Upper lobe of left lung (tissue), 6 donors: ENCODE results near the gene CACNA1D. TPM values are rescaled to one million over a fixed set of nuclear protein-coding genes. Genes with fewer than 3 reads are reported as not detected.

ENCODE experiments used
- ATAC-seq, 2 donors: fragments of 200-7000 bp; cut with Tn5 transposase; one replicate each; pipeline ENCODE4 v1.9.1; 2022; ENCODE audit warnings: mild to moderate bottlenecking in 2 of 2, moderate library complexity in 2 of 2; ENCODE audit not compliant: low FRiP score in 2 of 2
- DNase-seq, 2 donors: peaks; one replicate each; pipeline ENCODE4 v3.0.0-alpha.2; 2019 to 2020
- H3K27ac ChIP-seq, 4 donors: fragments of 200-600 bp; sonication (generic); one replicate each; pipeline ENCODE4 v1.5.1; 2016 to 2019
- H3K27me3 ChIP-seq, 4 donors: fragments of 200-600 bp; sonication (generic); one replicate each; pipeline ENCODE4 v1.5.1; 2017 to 2019
- H3K36me3 ChIP-seq, 4 donors: fragments of 200-600 bp; sonication (generic); one replicate each; pipeline ENCODE4 v1.5.1; 2016 to 2019
- H3K4me1 ChIP-seq, 4 donors: fragments of 200-600 bp; sonication (generic); one replicate each; pipeline ENCODE4 v1.5.1; 2018 to 2019
- H3K4me3 ChIP-seq, 4 donors: fragments of 200-600 bp; sonication (generic); one replicate each; pipeline ENCODE4 v1.5.1; 2017 to 2019; ENCODE audit warnings: mild to moderate bottlenecking in 2 of 4, moderate library complexity in 1 of 4
- H3K9me3 ChIP-seq, 4 donors: fragments of 200-600 bp; sonication (generic); one replicate each; pipeline ENCODE4 v1.5.1; 2018 to 2019
- EP300 ChIP-seq, 4 donors: sonication (generic); formaldehyde crosslinking; IDR thresholded peaks; one replicate each; pipeline ENCODE4 v1.5.1; 2017; ENCODE audit warnings: antibody characterized with exemption in 4 of 4, control low read depth in 2 of 4
- POLR2A ChIP-seq, 4 donors: fragments of 450-650 bp; IDR thresholded peaks; one replicate each; pipeline ENCODE4 v1.5.1; 2016 to 2017; ENCODE audit warnings: antibody characterized with exemption in 4 of 4, mild to moderate bottlenecking in 2 of 4
- POLR2AphosphoS5 ChIP-seq, 2 donors: sonication (generic); formaldehyde crosslinking; IDR thresholded peaks; one replicate each; pipeline ENCODE4 v1.5.1; 2017; ENCODE audit warnings: antibody characterized with exemption in 2 of 2
- WGBS, 2 donors: methylation state at CpG; one replicate each; pipeline ENCODE4 v1.1.5; 2017 to 2018; 5-methylcytosine and 5-hydroxymethylcytosine counted together
- total RNA-seq, 6 donors: library from RNA; depleted of rRNA in 4 of 6; stranded (reverse); fragments of >200 nt in 4 of 6; gene quantifications; one replicate each; pipeline versions ENCODE4 v1.1.0 to v1.2.1, GENCODE V29; 2016 to 2021
- TF ChIP-seq, protein P1 (sequence below), 6 experiments: fragments of 450-650 bp in 4 of 6; fragments of 200-600 bp in 2 of 6; sonication (generic) in 2 of 6; IDR thresholded peaks; one replicate each; pipeline ENCODE4 v1.5.1; 2016 to 2019; ENCODE audit warnings: antibody characterized with exemption in 6 of 6
- donor health status: DM: no; HTN: no; CAD: no; lungs with moderate emphysema.
- donor health status: DM: no; HTN: yes; CAD: no; lungs with severe emphysema.

CACNA1D gene
- total RNA-seq, 6 donors from 2014 or later = 17.2 to 221 (median 30.2) TPM

DNA sequence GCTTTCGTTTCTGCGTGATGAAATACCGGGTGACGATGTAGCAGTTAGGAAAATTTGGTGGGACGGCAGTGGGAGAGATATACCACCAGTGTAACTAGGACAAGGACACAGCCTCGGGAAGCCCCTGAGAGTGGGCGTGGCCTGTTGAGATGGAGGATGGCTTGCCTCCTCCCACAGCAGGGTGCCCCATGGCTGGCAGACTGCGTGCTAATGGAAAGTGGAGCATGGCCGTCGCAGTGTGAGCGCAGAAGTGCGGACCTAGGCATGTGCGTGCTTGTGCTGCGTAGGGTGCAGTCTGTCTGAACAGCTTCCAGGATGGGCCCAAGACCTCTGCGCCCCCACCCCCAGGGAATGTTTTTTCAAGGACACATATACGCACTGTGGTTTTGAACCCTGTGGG lies 295.0 kb downstream of the CACNA1D start:
- Histone ChIP-seq H3K4me1 (no peaks in the 10 kb centered on the region), H3K9me3 (no peaks in the 10 kb centered on the region), H3K27ac (no peak overlapping the region), H3K36me3 (no peaks in the 10 kb centered on the region), H3K4me3 (no peak overlapping the region), H3K27me3 (no peaks in the 10 kb centered on the region)
- TF ChIP-seq POLR2A (IDR thresholded peaks at IDR 0.05) = no peak
- TF ChIP-seq, protein P1, sequence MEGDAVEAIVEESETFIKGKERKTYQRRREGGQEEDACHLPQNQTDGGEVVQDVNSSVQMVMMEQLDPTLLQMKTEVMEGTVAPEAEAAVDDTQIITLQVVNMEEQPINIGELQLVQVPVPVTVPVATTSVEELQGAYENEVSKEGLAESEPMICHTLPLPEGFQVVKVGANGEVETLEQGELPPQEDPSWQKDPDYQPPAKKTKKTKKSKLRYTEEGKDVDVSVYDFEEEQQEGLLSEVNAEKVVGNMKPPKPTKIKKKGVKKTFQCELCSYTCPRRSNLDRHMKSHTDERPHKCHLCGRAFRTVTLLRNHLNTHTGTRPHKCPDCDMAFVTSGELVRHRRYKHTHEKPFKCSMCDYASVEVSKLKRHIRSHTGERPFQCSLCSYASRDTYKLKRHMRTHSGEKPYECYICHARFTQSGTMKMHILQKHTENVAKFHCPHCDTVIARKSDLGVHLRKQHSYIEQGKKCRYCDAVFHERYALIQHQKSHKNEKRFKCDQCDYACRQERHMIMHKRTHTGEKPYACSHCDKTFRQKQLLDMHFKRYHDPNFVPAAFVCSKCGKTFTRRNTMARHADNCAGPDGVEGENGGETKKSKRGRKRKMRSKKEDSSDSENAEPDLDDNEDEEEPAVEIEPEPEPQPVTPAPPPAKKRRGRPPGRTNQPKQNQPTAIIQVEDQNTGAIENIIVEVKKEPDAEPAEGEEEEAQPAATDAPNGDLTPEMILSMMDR (IDR thresholded peaks at IDR 0.05) = no peak
- no peak for TF ChIP-seq EP300 (IDR thresholded peaks at IDR 0.05)
- DNase-seq (no peak), ATAC-seq (no peak)
- 85 to 92% methylated on average over 14 to 16 of the region's 16 CpGs for WGBS, 2 donors

DNA sequence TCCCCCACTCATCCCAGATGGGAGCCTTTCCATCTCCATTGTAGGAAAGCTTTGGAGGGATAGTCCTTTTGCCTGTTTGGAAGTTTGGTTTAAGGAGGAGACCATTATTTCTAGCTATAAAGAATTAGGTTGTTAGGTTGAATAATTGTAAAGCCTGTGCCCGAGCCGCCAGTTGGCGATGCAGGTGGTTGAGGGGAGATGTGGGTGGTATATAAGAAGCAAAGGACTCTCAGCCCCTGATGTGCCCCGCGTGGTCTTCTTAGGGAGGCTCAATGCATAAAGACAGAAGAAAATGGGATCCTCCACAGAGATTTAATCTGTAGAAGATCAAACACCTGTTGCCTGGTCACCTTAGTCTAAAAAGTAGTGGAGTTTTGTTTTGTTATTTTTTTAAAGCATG lies 296.1 kb downstream of the CACNA1D start:
- no peaks in the 10 kb centered on the region for H3K27me3 ChIP-seq
- H3K27ac ChIP-seq = no peak overlapping the region
- no peak for ATAC-seq
- H3K4me3 ChIP-seq = no peak overlapping the region
- 92 to 98% methylated on average over 5 of the region's 5 CpGs for WGBS, 2 donors
- no peaks in the 10 kb centered on the region for H3K36me3 ChIP-seq
- no peak for DNase-seq
- TF ChIP-seq, protein P1 (IDR thresholded peaks at IDR 0.05) = no peak
- no peak for TF ChIP-seq POLR2A (IDR thresholded peaks at IDR 0.05)
- TF ChIP-seq EP300 (IDR thresholded peaks at IDR 0.05) = no peak
- no peak for TF ChIP-seq POLR2AphosphoS5 (IDR thresholded peaks at IDR 0.05)
- no peaks in the 10 kb centered on the region for H3K4me1 ChIP-seq
- no peaks in the 10 kb centered on the region for H3K9me3 ChIP-seq

DNA sequence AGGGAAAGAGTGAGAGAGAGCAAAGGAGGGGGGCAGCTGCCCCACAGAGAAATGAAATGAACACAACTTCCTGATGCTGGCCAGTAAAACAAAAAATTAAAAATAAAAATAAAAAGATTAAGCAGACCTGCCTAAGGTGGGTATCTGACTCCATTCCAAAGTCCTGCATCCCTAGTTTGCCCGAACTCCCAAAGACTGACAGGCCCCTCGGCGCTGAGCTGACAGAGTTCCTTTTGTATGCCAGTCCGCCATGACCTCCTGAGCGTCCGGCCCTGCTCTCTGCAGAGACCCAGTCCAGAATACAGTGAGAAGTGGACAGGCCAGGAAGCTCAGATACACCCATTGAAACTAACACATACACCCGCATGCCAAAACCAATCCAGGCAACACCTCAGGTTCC lies 296.9 kb downstream of the CACNA1D start:
- ATAC-seq = no peak
- Histone ChIP-seq H3K4me1 (no peaks in the 10 kb centered on the region), H3K4me3 (no peak overlapping the region), H3K36me3 (no peaks in the 10 kb centered on the region), H3K27me3 (no peaks in the 10 kb centered on the region), H3K27ac (no peak overlapping the region), H3K9me3 (no peaks in the 10 kb centered on the region)
- TF ChIP-seq EP300 (IDR thresholded peaks at IDR 0.05) (no peak), POLR2A (IDR thresholded peaks at IDR 0.05) (no peak), POLR2AphosphoS5 (IDR thresholded peaks at IDR 0.05) (no peak)
- TF ChIP-seq, protein P1 (IDR thresholded peaks at IDR 0.05) = no peak
- no peak for DNase-seq
- 79 to 86% methylated on average over 7 of the region's 7 CpGs for WGBS, 2 donors

DNA sequence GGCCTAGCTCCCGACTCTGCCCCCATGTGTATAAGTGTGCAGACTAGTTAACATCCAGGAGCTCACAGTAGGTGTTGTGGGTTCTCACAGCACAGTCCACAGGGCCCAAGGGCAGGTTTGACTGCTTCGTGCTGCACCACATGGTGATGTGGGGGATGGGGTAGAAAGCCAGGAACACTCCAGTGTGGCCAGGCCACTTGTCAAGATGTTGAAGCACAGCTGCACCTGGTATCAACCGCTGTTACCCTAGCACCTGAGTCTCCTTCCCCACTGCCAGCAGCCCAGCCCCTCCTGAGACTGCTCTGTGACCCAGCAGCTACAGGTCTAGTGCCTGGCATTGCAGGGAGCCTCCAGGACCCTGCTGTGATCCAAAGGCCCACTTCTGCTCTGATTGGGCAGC lies 298.5 kb downstream of the CACNA1D start:
- DNase-seq = peak in 1 of 2 donors; percentile 29
- TF ChIP-seq, protein P1 (IDR thresholded peaks at IDR 0.05) = no peak
- TF ChIP-seq EP300 (IDR thresholded peaks at IDR 0.05) (no peak), POLR2A (IDR thresholded peaks at IDR 0.05) (no peak)
- no peaks in the 10 kb centered on the region for H3K4me1 ChIP-seq
- no peaks in the 10 kb centered on the region for H3K36me3 ChIP-seq
- ATAC-seq = peak in 1 of 2 donors; percentile 11
- WGBS, 2 donors = 63 to 77% methylated on average over 2 to 3 of the region's 3 CpGs
- no peaks in the 10 kb centered on the region for H3K27me3 ChIP-seq
- H3K4me3 ChIP-seq = no peak overlapping the region
- H3K27ac ChIP-seq = no peak overlapping the region
- H3K9me3 ChIP-seq = no peaks in the 10 kb centered on the region

DNA sequence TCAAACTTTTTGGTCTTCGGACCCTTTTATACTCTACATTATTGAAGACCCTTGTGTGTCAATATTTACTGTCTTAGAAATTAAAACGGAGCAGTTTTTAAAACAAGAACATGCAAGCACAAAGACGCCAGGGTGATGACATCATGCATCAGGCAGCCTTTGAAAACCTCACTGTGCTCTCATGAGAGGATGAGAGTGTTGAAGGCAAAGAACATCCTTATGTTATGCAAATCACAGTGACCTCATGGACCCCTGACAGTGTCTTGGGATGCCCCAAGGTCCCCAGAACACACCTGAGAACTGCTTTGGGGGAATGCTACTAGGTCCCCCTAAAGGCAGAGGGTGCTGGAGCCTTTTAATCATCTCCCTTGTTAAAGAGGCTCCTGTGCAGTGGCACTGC lies 300.2 kb downstream of the CACNA1D start:
- 57 to 59% methylated on average over 3 of the region's 3 CpGs for WGBS, 2 donors
- Histone ChIP-seq H3K36me3 (no peaks in the 10 kb centered on the region), H3K27ac (no peak overlapping the region), H3K4me3 (no peak overlapping the region), H3K9me3 (no peaks in the 10 kb centered on the region), H3K27me3 (no peaks in the 10 kb centered on the region), H3K4me1 (no peaks in the 10 kb centered on the region)
- DNase-seq (no peak), ATAC-seq (peak in 1 of 2 donors; percentile 20)
- TF ChIP-seq POLR2AphosphoS5 (IDR thresholded peaks at IDR 0.05) = no peak
- TF ChIP-seq POLR2A (IDR thresholded peaks at IDR 0.05) = no peak
- TF ChIP-seq, protein P1 (IDR thresholded peaks at IDR 0.05) = no peak
- no peak for TF ChIP-seq EP300 (IDR thresholded peaks at IDR 0.05)
